Neural cell (in vitro differentiated cells): ENCODE data around the gene WDR75. TPM values are rescaled to one million over a fixed set of nuclear protein-coding genes. Genes with fewer than 3 reads are reported as not detected.
A peak's percentile ranks its signal among the peaks of the same experiment; 100 is the strongest.

Experiments
- H2AFZ ChIP-seq: fragments of 200-600, 300-800 bp; sonication (generic), shearing (Covaris generic); 2 replicates; pipeline ENCODE4 v1.6.0; 2014; ENCODE audit warnings: low read depth, mild to moderate bottlenecking, antibody characterized with exemption, low read length, moderate library complexity
- H3F3A ChIP-seq: fragments of 200-600 bp; shearing (Covaris generic); 2 replicates; pipeline ENCODE4 v1.6.1; 2016; ENCODE audit warnings: mild to moderate bottlenecking, moderate library complexity, mixed read lengths, antibody characterized with exemption, low read length; ENCODE audit not compliant: insufficient read depth, poor library complexity, severe bottlenecking
- H3K27ac ChIP-seq: fragments of 200-600, 300-800 bp; sonication (generic), shearing (Covaris generic); 2 replicates; pipeline ENCODE4 v1.5.1; 2014; ENCODE audit warnings: mild to moderate bottlenecking, low read length, moderate library complexity
- H3K27me3 ChIP-seq: fragments of 300-800, 200-600 bp; sonication (generic), shearing (Covaris generic); 2 replicates; pipeline ENCODE4 v1.6.0; 2014; ENCODE audit warnings: mild to moderate bottlenecking, low read depth, low read length, moderate library complexity; ENCODE audit not compliant: insufficient read depth
- H3K36me3 ChIP-seq: fragments of 300-800, 200-600 bp; sonication (generic), shearing (Covaris generic); 2 replicates; pipeline ENCODE4 v1.5.1; 2014; ENCODE audit warnings: mild to moderate bottlenecking, antibody characterized with exemption, low read length, moderate library complexity; ENCODE audit not compliant: insufficient read depth
- H3K4me2 ChIP-seq: fragments of 300-800, 200-600 bp; sonication (generic), shearing (Covaris generic); 2 replicates; pipeline ENCODE4 v1.6.0; 2014; ENCODE audit warnings: mild to moderate bottlenecking, low read length
- H3K4me3 ChIP-seq: fragments of 300-800, 200-600 bp; sonication (generic), shearing (Covaris generic); 2 replicates; pipeline ENCODE4 v1.5.1; 2014; ENCODE audit warnings: mild to moderate bottlenecking, low read length, moderate library complexity
- H3K79me2 ChIP-seq: fragments of 200-600 bp; shearing (Covaris generic); replicated peaks from 2 replicates; pipeline ENCODE4 v1.6.0; 2014; ENCODE audit warnings: mild to moderate bottlenecking, low read length, moderate library complexity; ENCODE audit not compliant: insufficient read depth
- H3K9ac ChIP-seq: fragments of 300-800, 200-600 bp; sonication (generic), shearing (Covaris generic); 2 replicates; pipeline ENCODE4 v1.6.1; 2016; ENCODE audit warnings: mild to moderate bottlenecking, low read length, mixed read lengths
- H3K9me2 ChIP-seq: fragments of 200-600 bp; shearing (Covaris generic); 2 replicates; pipeline ENCODE4 v1.6.1; 2016; ENCODE audit warnings: mild to moderate bottlenecking, low read length, mixed read lengths; ENCODE audit not compliant: insufficient read depth
- H3K9me3 ChIP-seq: fragments of 200-600, 300-800 bp; sonication (generic), shearing (Covaris generic); 2 replicates; pipeline ENCODE4 v1.6.1; 2016; ENCODE audit warnings: mild to moderate bottlenecking, mixed run types, low read length, moderate library complexity, mixed read lengths
- H4K20me1 ChIP-seq: fragments of 200-600 bp; shearing (Covaris generic); 2 replicates; pipeline ENCODE4 v1.6.1; 2016; ENCODE audit warnings: mild to moderate bottlenecking, mixed run types; ENCODE audit not compliant: insufficient read depth
- EP300 ChIP-seq: fragments of 450-650 bp; conservative IDR thresholded peaks from 2 replicates; pipeline ENCODE4 v1.6.1; 2014; ENCODE audit warnings: antibody characterized with exemption, mild to moderate bottlenecking, moderate library complexity; ENCODE audit not compliant: poor library complexity, severe bottlenecking
- EZH2 ChIP-seq: fragments of 200-600, 300-800 bp; shearing (Covaris generic), sonication (generic); IDR thresholded peaks from 2 replicates; pipeline ENCODE4 v1.6.1; 2014; ENCODE audit warnings: antibody characterized with exemption, low read length, borderline replicate concordance, mild to moderate bottlenecking; ENCODE audit not compliant: insufficient read depth, poor library complexity, severe bottlenecking
- MXI1 ChIP-seq: fragments of 450-650 bp; conservative IDR thresholded peaks from 2 replicates; pipeline ENCODE4 v1.6.1; 2014; ENCODE audit warnings: antibody characterized with exemption, mild to moderate bottlenecking; ENCODE audit not compliant: poor library complexity, severe bottlenecking
- POLR2AphosphoS5 ChIP-seq: IDR thresholded peaks from 2 replicates; pipeline ENCODE4 v1.6.1; 2012
- RAD21 ChIP-seq: fragments of 450-650 bp; conservative IDR thresholded peaks from 2 replicates; pipeline ENCODE4 v1.6.1; 2014; ENCODE audit warnings: antibody characterized with exemption, mild to moderate bottlenecking, moderate library complexity
- SMC3 ChIP-seq: fragments of 450-650 bp; conservative IDR thresholded peaks from 2 replicates; pipeline ENCODE4 v1.6.1; 2014; ENCODE audit warnings: antibody characterized with exemption, mild to moderate bottlenecking, moderate library complexity; ENCODE audit not compliant: poor library complexity
- TAF1 ChIP-seq: IDR thresholded peaks from 2 replicates; pipeline ENCODE4 v1.6.1; 2012; ENCODE audit warnings: low read depth
- polyA plus RNA-seq: library from polyadenylated mRNA; depleted of rRNA; stranded (reverse); fragments of >200 nt; gene quantifications from 2 replicates; pipeline ENCODE4 v1.2.3, GENCODE V29; 2014
- TF ChIP-seq, protein P1 (sequence below): IDR thresholded peaks from 2 replicates; pipeline ENCODE4 v1.6.1; 2012; ENCODE audit warnings: borderline replicate concordance
- TF ChIP-seq, protein P2 (sequence below): fragments of 450-650 bp; IDR thresholded peaks from 2 replicates; pipeline ENCODE4 v1.5.1; 2014; ENCODE audit warnings: antibody characterized with exemption, mild to moderate bottlenecking, moderate library complexity; ENCODE audit not compliant: poor library complexity, severe bottlenecking

Gene WDR75
- polyA plus RNA-seq, 1 donor from 2014 or later: 62.5 TPM

DNA sequence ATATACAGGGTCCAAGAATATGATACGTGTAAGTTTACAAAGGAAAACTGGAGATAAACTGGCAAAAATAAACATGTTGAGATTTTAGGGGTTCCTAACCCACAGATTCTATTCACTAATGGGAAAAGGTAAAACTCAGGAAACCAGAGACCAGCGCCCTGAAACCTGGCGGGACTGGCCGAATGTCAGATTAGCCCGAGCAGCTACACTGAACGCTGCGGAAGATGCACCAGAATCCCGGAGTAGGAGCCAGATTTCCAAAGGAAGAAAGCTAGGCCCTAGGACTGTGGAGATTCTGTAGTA is 679 bp upstream of the WDR75 start:
- Histone ChIP-seq H3K27me3 (no peaks in the 10 kb centered on the region), H3K4me2 (peak overlapping the region; percentile 86), H3K9me2 (no peaks in the 10 kb centered on the region), H4K20me1 (no peaks in the 10 kb centered on the region), H3K27ac (peak overlapping the region; percentile 98), H3F3A (peaks cover 6% of the 10 kb centered on the region), H3K36me3 (no peaks in the 10 kb centered on the region), H3K4me3 (peak overlapping the region; percentile 87), H3K79me2 (peaks cover 32% of the 10 kb centered on the region), H3K9me3 (no peaks in the 10 kb centered on the region), H2AFZ (peak overlapping the region; percentile 99), H3K9ac (peak overlapping the region; percentile 96)
- TF ChIP-seq EZH2 (no peak), SMC3 (peak; percentile 26)
- TF ChIP-seq, protein P1, sequence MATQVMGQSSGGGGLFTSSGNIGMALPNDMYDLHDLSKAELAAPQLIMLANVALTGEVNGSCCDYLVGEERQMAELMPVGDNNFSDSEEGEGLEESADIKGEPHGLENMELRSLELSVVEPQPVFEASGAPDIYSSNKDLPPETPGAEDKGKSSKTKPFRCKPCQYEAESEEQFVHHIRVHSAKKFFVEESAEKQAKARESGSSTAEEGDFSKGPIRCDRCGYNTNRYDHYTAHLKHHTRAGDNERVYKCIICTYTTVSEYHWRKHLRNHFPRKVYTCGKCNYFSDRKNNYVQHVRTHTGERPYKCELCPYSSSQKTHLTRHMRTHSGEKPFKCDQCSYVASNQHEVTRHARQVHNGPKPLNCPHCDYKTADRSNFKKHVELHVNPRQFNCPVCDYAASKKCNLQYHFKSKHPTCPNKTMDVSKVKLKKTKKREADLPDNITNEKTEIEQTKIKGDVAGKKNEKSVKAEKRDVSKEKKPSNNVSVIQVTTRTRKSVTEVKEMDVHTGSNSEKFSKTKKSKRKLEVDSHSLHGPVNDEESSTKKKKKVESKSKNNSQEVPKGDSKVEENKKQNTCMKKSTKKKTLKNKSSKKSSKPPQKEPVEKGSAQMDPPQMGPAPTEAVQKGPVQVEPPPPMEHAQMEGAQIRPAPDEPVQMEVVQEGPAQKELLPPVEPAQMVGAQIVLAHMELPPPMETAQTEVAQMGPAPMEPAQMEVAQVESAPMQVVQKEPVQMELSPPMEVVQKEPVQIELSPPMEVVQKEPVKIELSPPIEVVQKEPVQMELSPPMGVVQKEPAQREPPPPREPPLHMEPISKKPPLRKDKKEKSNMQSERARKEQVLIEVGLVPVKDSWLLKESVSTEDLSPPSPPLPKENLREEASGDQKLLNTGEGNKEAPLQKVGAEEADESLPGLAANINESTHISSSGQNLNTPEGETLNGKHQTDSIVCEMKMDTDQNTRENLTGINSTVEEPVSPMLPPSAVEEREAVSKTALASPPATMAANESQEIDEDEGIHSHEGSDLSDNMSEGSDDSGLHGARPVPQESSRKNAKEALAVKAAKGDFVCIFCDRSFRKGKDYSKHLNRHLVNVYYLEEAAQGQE: peak; percentile 91

DNA sequence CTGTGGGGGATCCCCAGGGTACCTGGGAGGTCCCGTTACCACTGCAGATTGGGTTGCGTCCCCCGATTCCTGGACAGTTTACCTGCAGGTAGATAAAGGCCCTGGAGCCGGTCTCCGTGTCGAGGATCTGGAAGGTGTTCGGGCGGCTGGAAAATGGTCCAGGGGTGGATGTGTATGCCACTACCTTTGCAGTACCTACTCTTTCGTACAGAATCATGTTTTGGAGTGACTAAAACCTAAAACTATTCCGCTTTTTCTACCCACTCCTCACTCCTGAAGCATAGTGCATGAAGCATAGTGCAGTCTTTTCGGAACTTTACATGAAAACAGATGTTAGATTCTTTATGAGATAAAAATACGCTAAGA is 418 bp downstream of the WDR75 start:
- H3K79me2 ChIP-seq: peaks cover 36% of the 10 kb centered on the region

DNA sequence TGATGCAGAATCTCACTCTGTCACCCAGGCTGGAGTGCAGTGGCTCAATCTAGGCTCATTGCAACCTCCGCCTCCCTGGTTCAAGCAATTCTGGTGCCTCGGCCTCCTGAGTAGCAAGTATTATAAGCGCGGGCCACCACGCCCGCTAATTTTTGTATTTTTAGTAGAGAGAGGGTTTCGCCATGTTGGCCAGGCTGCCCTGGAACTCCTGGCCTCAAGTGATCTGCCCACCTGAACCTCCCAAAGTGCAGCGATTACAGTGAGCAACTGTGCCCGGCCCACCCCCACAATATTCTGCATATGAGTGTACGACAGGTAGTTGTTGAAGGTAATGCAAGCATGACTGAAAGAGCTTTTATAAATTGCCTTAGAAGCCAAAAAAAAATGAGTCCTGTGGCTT is 1.2 kb downstream of the WDR75 start:
- peak overlapping the region; percentile 96 for H3K9ac ChIP-seq
- peak overlapping the region; percentile 87 for H3K4me3 ChIP-seq
- no peak overlapping the region for H3K27ac ChIP-seq
- no peak for TF ChIP-seq RAD21
- TF ChIP-seq POLR2AphosphoS5: no peak
- no peak for TF ChIP-seq EZH2
- no peak for TF ChIP-seq EP300
- no peak for TF ChIP-seq SMC3
- TF ChIP-seq, protein P2, sequence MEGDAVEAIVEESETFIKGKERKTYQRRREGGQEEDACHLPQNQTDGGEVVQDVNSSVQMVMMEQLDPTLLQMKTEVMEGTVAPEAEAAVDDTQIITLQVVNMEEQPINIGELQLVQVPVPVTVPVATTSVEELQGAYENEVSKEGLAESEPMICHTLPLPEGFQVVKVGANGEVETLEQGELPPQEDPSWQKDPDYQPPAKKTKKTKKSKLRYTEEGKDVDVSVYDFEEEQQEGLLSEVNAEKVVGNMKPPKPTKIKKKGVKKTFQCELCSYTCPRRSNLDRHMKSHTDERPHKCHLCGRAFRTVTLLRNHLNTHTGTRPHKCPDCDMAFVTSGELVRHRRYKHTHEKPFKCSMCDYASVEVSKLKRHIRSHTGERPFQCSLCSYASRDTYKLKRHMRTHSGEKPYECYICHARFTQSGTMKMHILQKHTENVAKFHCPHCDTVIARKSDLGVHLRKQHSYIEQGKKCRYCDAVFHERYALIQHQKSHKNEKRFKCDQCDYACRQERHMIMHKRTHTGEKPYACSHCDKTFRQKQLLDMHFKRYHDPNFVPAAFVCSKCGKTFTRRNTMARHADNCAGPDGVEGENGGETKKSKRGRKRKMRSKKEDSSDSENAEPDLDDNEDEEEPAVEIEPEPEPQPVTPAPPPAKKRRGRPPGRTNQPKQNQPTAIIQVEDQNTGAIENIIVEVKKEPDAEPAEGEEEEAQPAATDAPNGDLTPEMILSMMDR: no peak
- no peak for TF ChIP-seq MXI1
- no peak for TF ChIP-seq TAF1
- TF ChIP-seq, protein P1: no peak
- H3K9me2 ChIP-seq: no peaks in the 10 kb centered on the region
- H3F3A ChIP-seq: peaks cover 6% of the 10 kb centered on the region
- peak overlapping the region; percentile 87 for H3K4me2 ChIP-seq
- H4K20me1 ChIP-seq: no peaks in the 10 kb centered on the region
- no peaks in the 10 kb centered on the region for H3K9me3 ChIP-seq
- peaks cover 36% of the 10 kb centered on the region for H3K79me2 ChIP-seq
- H2AFZ ChIP-seq: no peak overlapping the region
- no peaks in the 10 kb centered on the region for H3K27me3 ChIP-seq
- H3K36me3 ChIP-seq: no peaks in the 10 kb centered on the region

More for the DNA sequence above, 418 bp downstream of the WDR75 start:
- H3K9me2 ChIP-seq: no peaks in the 10 kb centered on the region
- no peaks in the 10 kb centered on the region for H3K36me3 ChIP-seq
- H4K20me1 ChIP-seq: no peaks in the 10 kb centered on the region
- TF ChIP-seq MXI1: peak; percentile 51
- TF ChIP-seq POLR2AphosphoS5: no peak
- TF ChIP-seq SMC3: no peak
- H2AFZ ChIP-seq: peak overlapping the region; percentile 99
- H3K27me3 ChIP-seq: no peaks in the 10 kb centered on the region
- peak overlapping the region; percentile 96 for H3K9ac ChIP-seq
- peak overlapping the region; percentile 98 for H3K27ac ChIP-seq
- H3K4me2 ChIP-seq: peak overlapping the region; percentile 87
- peak overlapping the region; percentile 87 for H3K4me3 ChIP-seq
- H3F3A ChIP-seq: peaks cover 6% of the 10 kb centered on the region
- H3K9me3 ChIP-seq: no peaks in the 10 kb centered on the region
